ENCODE measurements around the gene ASIP. TPM values are rescaled to one million over a fixed set of nuclear protein-coding genes. Genes with fewer than 3 reads are reported as not detected.
"Not testable (repeated sequence)": the region's sequence is repeated elsewhere in the genome, so short reads cannot be mapped to it uniquely, and the experiment has no call there.

Gene ASIP, protein sequence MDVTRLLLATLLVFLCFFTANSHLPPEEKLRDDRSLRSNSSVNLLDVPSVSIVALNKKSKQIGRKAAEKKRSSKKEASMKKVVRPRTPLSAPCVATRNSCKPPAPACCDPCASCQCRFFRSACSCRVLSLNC
- not detected in 2 replicates for total RNA-seq
- long read RNA-seq, result 0 reads

DNA sequence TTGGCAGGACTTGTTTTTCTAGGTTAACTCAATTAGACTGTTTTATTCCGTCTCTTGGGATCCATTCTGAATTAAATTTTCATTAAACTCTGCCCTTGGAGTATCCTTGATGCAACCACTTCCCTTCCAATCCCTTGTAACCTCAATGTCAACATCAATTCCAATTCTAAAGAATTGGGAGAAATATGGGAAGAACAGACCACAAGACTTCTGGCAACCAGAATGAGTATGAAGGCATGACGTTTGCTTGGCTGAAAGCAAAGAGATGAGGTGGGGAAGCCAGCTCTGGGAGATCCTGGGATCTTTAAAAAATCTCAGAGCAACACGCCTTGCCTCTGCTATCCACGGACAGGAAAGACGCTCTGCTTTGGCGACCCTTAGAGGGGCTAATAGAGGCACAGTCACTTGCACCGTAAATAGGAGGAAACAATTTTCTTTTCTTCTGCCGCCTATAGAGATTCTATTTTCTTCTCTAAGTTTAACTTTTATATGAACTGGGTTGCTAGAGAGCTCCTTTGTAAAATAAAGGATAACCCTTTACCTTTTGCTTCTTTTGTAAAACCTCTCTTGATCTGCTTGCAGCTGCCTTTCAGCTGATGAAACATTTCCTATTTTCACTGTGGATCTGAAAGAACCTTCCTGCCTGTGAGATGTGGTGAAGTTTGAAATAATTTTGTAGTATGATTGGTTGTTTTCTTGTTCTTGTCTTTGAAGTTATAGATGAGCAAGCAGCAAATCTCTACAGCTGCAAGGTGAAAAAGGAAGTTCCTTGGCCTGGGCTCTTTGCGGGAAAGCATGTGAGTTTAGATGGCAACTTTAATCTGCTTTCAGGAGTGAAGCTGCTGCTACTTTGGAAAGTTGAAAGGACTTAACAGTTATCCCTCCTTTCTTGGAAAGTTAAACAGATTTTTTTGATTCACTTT is at the start of gene ASIP:
TSS of gene ASIP (plus strand) at position 731 of the 923 bp plus-strand sequence. CDS start 18,952 bp downstream, outside the sequence.
- H3K9me3 Mint-ChIP-seq, result peaks cover 13% of the 10 kb centered on the region
- H3K27ac Mint-ChIP-seq (ENCODE audit: unreplicated experiment), result no peak within 1 kb of the TSS
- TF ChIP-seq, protein P1, sequence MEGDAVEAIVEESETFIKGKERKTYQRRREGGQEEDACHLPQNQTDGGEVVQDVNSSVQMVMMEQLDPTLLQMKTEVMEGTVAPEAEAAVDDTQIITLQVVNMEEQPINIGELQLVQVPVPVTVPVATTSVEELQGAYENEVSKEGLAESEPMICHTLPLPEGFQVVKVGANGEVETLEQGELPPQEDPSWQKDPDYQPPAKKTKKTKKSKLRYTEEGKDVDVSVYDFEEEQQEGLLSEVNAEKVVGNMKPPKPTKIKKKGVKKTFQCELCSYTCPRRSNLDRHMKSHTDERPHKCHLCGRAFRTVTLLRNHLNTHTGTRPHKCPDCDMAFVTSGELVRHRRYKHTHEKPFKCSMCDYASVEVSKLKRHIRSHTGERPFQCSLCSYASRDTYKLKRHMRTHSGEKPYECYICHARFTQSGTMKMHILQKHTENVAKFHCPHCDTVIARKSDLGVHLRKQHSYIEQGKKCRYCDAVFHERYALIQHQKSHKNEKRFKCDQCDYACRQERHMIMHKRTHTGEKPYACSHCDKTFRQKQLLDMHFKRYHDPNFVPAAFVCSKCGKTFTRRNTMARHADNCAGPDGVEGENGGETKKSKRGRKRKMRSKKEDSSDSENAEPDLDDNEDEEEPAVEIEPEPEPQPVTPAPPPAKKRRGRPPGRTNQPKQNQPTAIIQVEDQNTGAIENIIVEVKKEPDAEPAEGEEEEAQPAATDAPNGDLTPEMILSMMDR (conservative IDR thresholded peaks at IDR 0.05), result no peak
- H3K4me1 Mint-ChIP-seq, result peaks cover 16% of the 10 kb centered on the region
- DNase-seq (ENCODE audit: low read depth, low spot score), result no peak
- no peak within 1 kb of the TSS for H3K4me3 Mint-ChIP-seq
- H3K27me3 Mint-ChIP-seq (ENCODE audit: low read depth), result peaks cover 7% of the 10 kb centered on the region
- H3K36me3 Mint-ChIP-seq (ENCODE audit: low read depth), result peaks cover 15% of the 10 kb centered on the region

DNA sequence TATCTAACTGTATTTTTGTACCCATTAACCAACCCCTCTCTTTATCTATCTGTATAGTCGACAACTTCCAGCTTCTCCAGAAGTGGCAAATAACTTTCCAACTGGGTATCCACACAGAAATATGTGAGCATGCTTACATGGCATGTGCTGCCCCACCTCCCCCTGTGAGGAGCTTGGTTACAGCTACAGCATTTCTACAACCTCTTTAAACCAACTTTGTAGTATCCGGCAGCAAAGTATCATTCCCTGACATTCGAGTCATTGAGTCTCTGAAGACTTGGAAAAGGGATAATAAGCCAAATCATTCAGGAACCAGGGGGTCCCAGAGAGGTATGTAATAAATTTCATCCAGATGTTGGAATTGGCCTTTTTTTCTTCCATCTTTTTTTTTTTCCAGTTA is 48.2 kb upstream of the ASIP start:
- H3K4me3 Mint-ChIP-seq, result no peak overlapping the region
- no peaks in the 10 kb centered on the region for H3K9me3 Mint-ChIP-seq
- DNase-seq (ENCODE audit: low read depth, low spot score), result no peak
- H3K4me1 Mint-ChIP-seq, result peaks cover 12% of the 10 kb centered on the region
- H3K27ac Mint-ChIP-seq (ENCODE audit: unreplicated experiment), result no peak overlapping the region
- TF ChIP-seq, protein P1 (conservative IDR thresholded peaks at IDR 0.05), result no peak
- H3K27me3 Mint-ChIP-seq (ENCODE audit: low read depth), result peaks cover 10% of the 10 kb centered on the region
- no peaks in the 10 kb centered on the region for H3K36me3 Mint-ChIP-seq (ENCODE audit: low read depth)

DNA sequence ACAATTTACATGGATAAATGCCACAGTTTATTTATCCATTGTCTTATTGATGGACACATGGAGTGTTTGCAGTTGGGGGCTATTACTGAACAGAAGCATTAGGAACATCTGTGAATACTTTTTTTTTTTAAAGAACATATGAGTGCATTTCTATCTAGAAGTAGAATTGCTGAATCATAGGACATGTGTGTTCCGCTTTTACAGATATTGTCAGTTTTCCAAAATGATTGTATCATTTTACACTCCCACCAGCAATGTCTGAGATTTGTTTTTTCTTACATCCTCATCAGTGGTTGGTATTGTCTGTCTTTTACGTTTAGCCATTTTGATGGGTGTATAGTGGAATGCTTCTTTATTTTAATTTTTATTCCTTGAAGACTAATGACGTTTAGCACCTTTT is 42.0 kb upstream of the ASIP start:
- Mint-ChIP-seq H3K27me3 (ENCODE audit: low read depth) (peaks cover 44% of the 10 kb centered on the region), H3K4me1 (peaks cover 6% of the 10 kb centered on the region), H3K27ac (ENCODE audit: unreplicated experiment) (no peak overlapping the region), H3K4me3 (no peak overlapping the region), H3K36me3 (ENCODE audit: low read depth) (no peaks in the 10 kb centered on the region), H3K9me3 (no peaks in the 10 kb centered on the region)
- TF ChIP-seq, protein P1 (conservative IDR thresholded peaks at IDR 0.05), result no peak
- DNase-seq (ENCODE audit: low read depth, low spot score), result no peak

DNA sequence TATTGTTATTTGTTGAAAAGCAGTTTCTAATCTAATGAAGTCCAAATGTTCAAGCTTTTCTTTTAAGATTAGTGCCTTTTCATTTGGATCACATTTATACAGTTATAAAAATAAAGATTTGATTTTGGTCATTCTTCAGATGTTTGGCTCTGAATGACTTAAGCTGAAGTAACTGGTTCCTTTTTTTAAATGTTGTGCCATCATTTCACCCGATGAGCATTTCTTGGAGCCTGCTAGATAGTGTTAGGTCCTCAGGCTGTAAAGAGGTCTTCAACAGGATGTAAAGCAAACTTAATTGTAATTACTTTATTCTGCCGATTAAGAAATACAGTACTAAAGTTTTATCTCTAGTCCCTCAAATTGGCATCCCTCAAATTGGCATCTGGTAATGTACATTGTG is 41.2 kb upstream of the ASIP start:
- TF ChIP-seq, protein P1 (conservative IDR thresholded peaks at IDR 0.05), result no peak
- Mint-ChIP-seq H3K4me3 (no peak overlapping the region), H3K27ac (ENCODE audit: unreplicated experiment) (no peak overlapping the region), H3K27me3 (ENCODE audit: low read depth) (peaks cover 44% of the 10 kb centered on the region), H3K4me1 (no peaks in the 10 kb centered on the region), H3K36me3 (ENCODE audit: low read depth) (no peaks in the 10 kb centered on the region), H3K9me3 (no peaks in the 10 kb centered on the region)
- no peak for DNase-seq (ENCODE audit: low read depth, low spot score)

DNA sequence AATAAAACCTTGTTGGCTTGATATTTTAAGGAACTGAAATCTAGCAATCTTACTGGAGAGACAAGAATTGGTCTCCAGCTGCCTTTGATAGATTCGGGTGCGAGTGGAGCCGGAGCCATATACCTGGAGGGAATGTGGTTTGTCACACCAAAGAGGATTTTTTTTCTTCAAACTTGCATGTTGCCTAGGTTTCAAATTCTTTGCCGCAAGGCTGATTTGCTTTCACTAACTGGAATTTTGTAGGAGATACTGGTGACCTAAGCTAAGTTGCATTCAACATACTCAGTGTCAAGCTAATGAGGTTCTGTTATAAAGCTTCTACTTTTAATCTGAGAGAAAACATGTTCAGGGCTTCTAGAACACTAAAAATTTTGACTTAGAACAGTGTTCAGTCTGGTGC is 39.7 kb upstream of the ASIP start:
- no peak overlapping the region for H3K4me3 Mint-ChIP-seq
- H3K36me3 Mint-ChIP-seq (ENCODE audit: low read depth), result no peaks in the 10 kb centered on the region
- H3K27ac Mint-ChIP-seq (ENCODE audit: unreplicated experiment), result no peak overlapping the region
- no peak for DNase-seq (ENCODE audit: low read depth, low spot score)
- H3K9me3 Mint-ChIP-seq, result peaks cover 3% of the 10 kb centered on the region
- TF ChIP-seq, protein P1 (conservative IDR thresholded peaks at IDR 0.05), result no peak
- H3K4me1 Mint-ChIP-seq, result no peaks in the 10 kb centered on the region
- peaks cover 42% of the 10 kb centered on the region for H3K27me3 Mint-ChIP-seq (ENCODE audit: low read depth)

DNA sequence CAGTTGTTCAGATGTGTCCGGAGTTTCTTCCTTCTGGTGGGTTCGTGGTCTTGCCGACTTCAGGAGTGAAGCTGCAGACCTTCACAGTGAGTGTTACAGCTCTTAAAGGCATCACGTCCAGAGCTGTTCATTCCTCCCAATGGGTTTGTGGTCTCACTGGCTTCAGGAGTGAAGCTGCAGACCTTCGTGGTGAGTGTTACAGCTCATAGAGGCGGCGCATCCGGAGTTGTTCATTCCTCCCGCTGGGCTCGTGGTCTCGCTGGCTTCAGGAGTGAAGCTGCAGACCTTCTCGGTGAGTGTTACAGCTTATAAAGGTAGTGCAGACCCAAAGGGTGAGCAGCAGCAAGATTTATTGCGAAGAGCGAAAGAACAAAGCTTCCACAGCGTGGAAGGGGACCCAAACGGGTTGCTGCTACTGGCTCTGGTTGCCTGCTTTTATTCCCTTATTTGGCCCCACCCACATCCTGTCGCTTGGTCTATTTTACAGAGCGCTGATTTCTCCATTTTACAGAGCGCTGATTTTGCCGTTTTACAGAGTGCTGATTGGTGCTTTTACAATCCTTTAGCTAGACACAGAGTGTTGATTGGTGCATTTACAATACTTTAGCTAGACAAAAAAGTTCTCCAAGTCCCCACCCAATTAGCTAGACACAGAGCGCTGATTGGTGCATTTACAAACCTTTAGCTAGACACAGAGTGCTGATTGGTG is 35.9 kb upstream of the ASIP start:
- H3K27me3 Mint-ChIP-seq (ENCODE audit: low read depth), result peaks cover 23% of the 10 kb centered on the region
- not testable (repeated sequence) for H3K4me1 Mint-ChIP-seq; H3K36me3 Mint-ChIP-seq (ENCODE audit: low read depth); H3K9me3 Mint-ChIP-seq; H3K27ac Mint-ChIP-seq (ENCODE audit: unreplicated experiment); DNase-seq (ENCODE audit: low read depth, low spot score); H3K4me3 Mint-ChIP-seq
